ENCODE data around the gene SYNJ2. TPM values are rescaled to one million over a fixed set of nuclear protein-coding genes. Genes with fewer than 3 reads are reported as not detected.

Gene SYNJ2
- total and polyA plus RNA-seq, 2 experiments from 2014 or later = 2.8 to 5.6 TPM

- TF ChIP-seq ZNF462 (CRISPR knock-in tag; IDR thresholded peaks at IDR 0.05) = no peak
- TF ChIP-seq CTCF (conservative IDR thresholded peaks at IDR 0.05; ENCODE audit: low read depth in 2 of 2) = no peak
- TF ChIP-seq REST (IDR thresholded peaks at IDR 0.05; ENCODE audit: unreplicated experiment) = no peak
- TF ChIP-seq EZH2 (IDR thresholded peaks at IDR 0.05; ENCODE audit: low read depth, unreplicated experiment) = no peak
- no peak for TF ChIP-seq STAT1 (IDR thresholded peaks at IDR 0.05; ENCODE audit: unreplicated experiment)
- TF ChIP-seq CREB1 (CRISPR knock-in tag; IDR thresholded peaks at IDR 0.05; ENCODE audit: low read depth) = no peak
- no peak for TF ChIP-seq ETS1 (IDR thresholded peaks at IDR 0.05)
Observed at GRCh38 chr6:158068156-158068892, 86.7 kb downstream of the SYNJ2 start (continued).

Measured in GM23338 (cell line).